Esophagus (tissue), 2 donors: ENCODE measurements around the gene NDST1. TPM values are rescaled to one million over a fixed set of nuclear protein-coding genes. Genes with fewer than 3 reads are reported as not detected.

ENCODE experiments used
- H3K27ac ChIP-seq, 2 donors: one replicate each; pipeline ENCODE4 v1.5.1; 2013; ENCODE audit warnings: low read depth in 2 of 2, mild to moderate bottlenecking in 2 of 2, inconsistent platforms in 1 of 2, low read length in 1 of 2, moderate library complexity in 1 of 2
- H3K27me3 ChIP-seq, 2 donors: one replicate each; pipeline ENCODE4 v1.6.1; 2013; ENCODE audit warnings: low read length in 2 of 2, control low read depth in 1 of 2, mild to moderate bottlenecking in 1 of 2; ENCODE audit not compliant: insufficient read depth in 2 of 2, control insufficient read depth in 1 of 2
- H3K36me3 ChIP-seq, 2 donors: one replicate each; pipeline ENCODE4 v1.6.1; 2013; ENCODE audit warnings: low read length in 1 of 2; ENCODE audit not compliant: control insufficient read depth in 2 of 2, insufficient read depth in 2 of 2
- H3K4me1 ChIP-seq, 2 donors: one replicate each; pipeline ENCODE4 v1.6.1; 2013; ENCODE audit warnings: low read length in 1 of 2; ENCODE audit not compliant: control insufficient read depth in 2 of 2, insufficient read depth in 2 of 2
- H3K4me3 ChIP-seq, 2 donors: one replicate each; pipeline ENCODE4 v1.5.1; 2013; ENCODE audit warnings: low read length in 2 of 2, mild to moderate bottlenecking in 2 of 2, low read depth in 1 of 2, moderate library complexity in 1 of 2
- H3K9me3 ChIP-seq, 2 donors: one replicate each; pipeline ENCODE4 v1.6.1; 2013; ENCODE audit warnings: mild to moderate bottlenecking in 2 of 2, low read depth in 1 of 2, low read length in 1 of 2, moderate library complexity in 1 of 2; ENCODE audit not compliant: control insufficient read depth in 2 of 2, insufficient read depth in 1 of 2
- WGBS, 2 donors: extraction: QIAGEN DNeasy Blood & Tissue Kit; methylation state at CpG; one replicate each; pipeline ENCODE4 v1.1.7; 2013; 5-methylcytosine and 5-hydroxymethylcytosine counted together
- polyA plus RNA-seq, 2 donors: library from polyadenylated mRNA; stranded (reverse); fragments of 200-250 nt; gene quantifications; one replicate each; pipeline ENCODE4 v1.2.3, GENCODE V29; 2013
- donor health status: healthy with polysubstance abuse.
- donor health status: Bipolar disorder and iron deficiency.

The NDST1 gene
- polyA plus RNA-seq, 2 donors, result 29.9 to 37.3 TPM

DNA sequence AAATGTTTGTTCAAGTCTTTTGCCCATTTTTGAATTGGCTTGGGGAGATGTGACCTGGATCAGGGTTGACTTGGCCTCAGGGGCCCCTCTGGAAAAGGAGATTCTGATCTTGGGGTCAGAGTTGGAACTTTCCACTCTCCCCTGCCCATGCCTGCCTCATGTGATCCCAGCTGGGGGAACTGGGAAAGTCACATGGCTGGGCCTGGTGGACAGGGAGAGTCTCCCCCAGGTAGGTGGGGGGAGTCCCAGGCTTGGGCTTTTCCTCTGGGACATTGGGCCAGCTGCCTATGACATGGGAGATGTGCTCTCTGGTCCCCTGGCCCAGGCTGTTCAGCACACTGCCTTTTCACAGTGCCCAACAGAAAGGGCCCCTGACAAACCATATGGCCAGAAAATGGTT lies 60.7 kb downstream of the NDST1 start:
- H3K9me3 ChIP-seq, result no peaks in the 10 kb centered on the region
- H3K4me1 ChIP-seq, result no peaks in the 10 kb centered on the region
- no peak overlapping the region for H3K27ac ChIP-seq
- no peaks in the 10 kb centered on the region for H3K27me3 ChIP-seq
- no peak overlapping the region for H3K4me3 ChIP-seq
- H3K36me3 ChIP-seq, result no peaks in the 10 kb centered on the region

DNA sequence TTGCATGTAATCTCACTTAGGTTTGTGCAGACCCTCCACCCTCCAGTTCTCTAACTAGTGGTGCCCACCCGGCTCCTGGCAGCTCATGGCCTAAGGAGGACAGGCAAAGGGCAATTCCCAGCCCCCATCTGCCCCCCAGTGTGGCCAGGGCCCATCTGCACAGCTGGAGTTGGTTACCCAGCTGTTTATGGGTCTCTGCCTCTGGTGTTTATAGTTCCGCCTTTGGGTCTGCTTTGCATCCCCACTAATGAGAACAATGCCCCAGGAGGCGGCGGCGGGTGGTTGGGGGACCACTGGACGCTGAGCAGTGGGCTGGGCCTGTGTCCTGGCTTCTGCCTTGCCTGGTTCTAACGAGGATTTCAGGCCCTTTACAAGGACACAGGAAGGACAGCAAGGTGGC lies 62.4 kb downstream of the NDST1 start:
- Histone ChIP-seq H3K4me1 (peaks cover 0 to 4% of the 10 kb centered on the region in 2 donors), H3K27me3 (no peaks in the 10 kb centered on the region), H3K27ac (no peak overlapping the region), H3K36me3 (no peaks in the 10 kb centered on the region), H3K4me3 (no peak overlapping the region), H3K9me3 (no peaks in the 10 kb centered on the region)
- 74 to 84% methylated on average over 7 of the region's 7 CpGs for WGBS, 2 donors

DNA sequence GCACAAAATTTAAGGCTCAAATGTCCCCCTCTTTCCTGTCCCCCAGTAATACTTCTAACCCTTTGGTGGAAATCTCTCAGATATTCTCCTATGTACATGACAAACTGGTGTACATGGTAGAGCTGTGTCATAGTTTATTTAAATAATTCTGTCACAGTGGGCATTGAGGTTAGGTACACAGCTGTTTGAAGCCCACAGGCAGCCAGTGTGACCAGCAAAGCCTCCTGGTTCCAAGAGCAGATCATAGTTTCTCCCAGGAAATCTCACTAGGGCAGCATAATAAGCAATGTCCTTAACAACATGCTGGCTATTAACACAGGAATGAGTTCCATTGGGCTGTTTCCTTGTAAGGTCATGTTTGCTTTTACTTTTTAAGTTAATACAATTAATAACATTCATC lies 63.9 kb downstream of the NDST1 start:
- Histone ChIP-seq H3K36me3 (no peaks in the 10 kb centered on the region), H3K9me3 (no peaks in the 10 kb centered on the region), H3K27ac (no peak overlapping the region), H3K4me1 (peaks cover 0 to 4% of the 10 kb centered on the region in 2 donors), H3K27me3 (no peaks in the 10 kb centered on the region), H3K4me3 (no peak overlapping the region)

DNA sequence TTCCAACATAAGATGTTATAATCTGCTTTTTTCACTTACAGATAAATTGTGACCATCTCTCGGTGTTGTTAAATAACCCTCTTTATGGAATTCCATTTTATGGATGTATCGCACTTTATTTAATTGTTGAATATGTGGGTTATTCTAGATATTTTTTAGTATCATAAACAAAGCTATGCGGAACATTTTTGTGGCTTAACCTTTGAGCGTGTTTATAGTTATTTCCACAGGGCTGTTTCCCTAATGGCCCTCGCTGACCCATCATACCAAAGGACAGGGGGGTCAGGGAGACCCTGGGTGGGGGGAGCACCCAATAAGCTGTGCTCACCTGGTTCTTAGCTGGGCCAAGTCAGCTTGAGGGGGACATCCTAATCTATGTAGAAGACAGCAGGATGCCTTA lies 65.3 kb downstream of the NDST1 start:
- Histone ChIP-seq H3K4me1 (peaks cover 0 to 4% of the 10 kb centered on the region in 2 donors), H3K27ac (no peak overlapping the region), H3K36me3 (no peaks in the 10 kb centered on the region), H3K4me3 (no peak overlapping the region), H3K27me3 (no peaks in the 10 kb centered on the region), H3K9me3 (no peaks in the 10 kb centered on the region)
- WGBS, 2 donors, result 87 to 90% methylated on average over 5 of the region's 5 CpGs

DNA sequence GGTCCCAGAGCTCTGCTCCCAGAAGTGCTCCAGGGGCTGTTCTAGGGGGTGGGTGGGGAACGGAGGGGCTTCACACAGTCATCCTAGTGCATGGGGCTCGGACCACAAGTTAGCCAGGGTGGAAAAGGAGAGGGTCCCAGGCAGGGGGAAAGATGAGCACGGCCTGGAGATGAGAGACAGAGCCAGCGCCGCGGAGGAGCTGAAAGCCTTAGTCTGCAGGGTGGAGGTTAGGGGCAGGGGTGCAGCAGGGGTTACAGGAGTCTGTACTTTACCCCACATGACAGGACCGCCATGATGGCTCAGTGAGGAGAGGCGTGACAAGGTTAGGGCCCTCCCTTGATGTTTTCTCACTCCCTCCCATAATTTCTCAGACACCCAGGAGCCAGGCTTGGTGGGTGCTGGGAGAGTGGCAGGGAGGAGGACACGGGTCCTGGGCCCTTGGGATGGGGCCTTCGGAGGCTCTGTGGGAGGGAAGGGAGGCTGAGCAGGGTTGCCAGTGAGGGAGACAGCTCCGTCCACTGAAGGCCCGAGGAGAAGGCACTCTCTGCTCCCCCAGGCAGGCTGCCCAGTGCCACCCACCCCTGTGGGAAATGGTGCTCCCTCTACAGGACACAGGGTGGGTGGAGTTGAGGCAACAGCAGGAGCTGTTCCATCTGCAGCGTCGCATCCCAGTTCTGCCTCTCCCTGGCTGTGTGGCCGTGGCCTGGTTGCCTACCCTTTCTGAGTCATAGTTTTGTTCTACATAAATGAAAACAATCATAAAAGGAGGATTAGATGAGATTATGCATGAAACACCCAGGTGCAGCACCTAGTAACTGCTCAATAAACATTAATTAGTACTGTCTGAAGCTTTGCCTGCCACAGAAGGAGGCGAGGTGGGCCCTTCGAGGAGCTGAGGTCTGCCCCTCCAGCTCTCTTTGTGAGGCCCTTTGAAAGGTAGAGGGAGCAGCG lies 66.2 kb downstream of the NDST1 start:
- H3K9me3 ChIP-seq, result no peaks in the 10 kb centered on the region
- H3K4me1 ChIP-seq, result peaks cover 0 to 4% of the 10 kb centered on the region in 2 donors
- H3K36me3 ChIP-seq, result peaks cover 0 to under 1% of the 10 kb centered on the region in 2 donors
- 79 to 83% methylated on average over 17 to 18 of the region's 18 CpGs for WGBS, 2 donors
- H3K4me3 ChIP-seq, result no peak overlapping the region
- H3K27me3 ChIP-seq, result no peaks in the 10 kb centered on the region
- no peak overlapping the region for H3K27ac ChIP-seq

DNA sequence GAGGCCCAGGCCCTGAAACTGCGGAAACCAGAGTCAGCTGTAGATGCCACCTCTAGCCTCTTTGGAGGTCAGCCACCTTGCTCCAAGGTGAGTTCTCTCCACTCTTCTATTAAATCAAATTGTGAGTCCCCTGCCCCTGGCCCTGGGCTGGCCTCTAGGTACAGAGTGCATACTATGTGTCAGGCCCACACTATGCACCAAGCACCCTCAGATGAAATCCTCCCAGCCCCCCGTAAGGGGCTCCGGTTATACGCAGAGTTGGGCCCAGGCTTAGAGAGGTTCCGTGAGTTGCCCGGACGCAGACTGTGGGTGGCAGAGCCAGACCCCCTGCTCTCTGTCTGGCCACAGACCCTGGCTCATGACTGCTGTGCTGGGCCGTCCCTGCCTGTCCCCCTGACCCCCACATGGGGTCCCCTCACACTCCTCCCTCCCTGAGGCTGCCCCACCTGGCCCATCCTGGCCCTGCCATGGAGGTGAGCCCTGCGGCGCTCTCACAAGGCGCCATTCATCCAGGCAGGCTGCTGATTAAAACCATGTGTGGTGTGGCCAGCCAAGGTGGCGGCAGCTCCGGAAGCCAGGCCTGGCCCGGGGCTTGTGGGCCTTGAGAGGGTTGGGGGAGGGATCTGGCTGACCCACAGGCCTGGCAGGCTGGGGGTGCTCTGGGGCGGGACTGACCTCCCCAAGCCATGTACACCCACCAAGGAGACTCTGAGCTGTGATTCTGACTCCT lies 67.1 kb downstream of the NDST1 start:
- H3K4me1 ChIP-seq, result peaks cover 0 to 4% of the 10 kb centered on the region in 2 donors
- no peak overlapping the region for H3K4me3 ChIP-seq
- peaks cover 0 to 2% of the 10 kb centered on the region in 2 donors for H3K36me3 ChIP-seq
- 92 to 93% methylated on average over 15 of the region's 15 CpGs for WGBS, 2 donors
- no peaks in the 10 kb centered on the region for H3K27me3 ChIP-seq
- no peaks in the 10 kb centered on the region for H3K9me3 ChIP-seq
- no peak overlapping the region for H3K27ac ChIP-seq

DNA sequence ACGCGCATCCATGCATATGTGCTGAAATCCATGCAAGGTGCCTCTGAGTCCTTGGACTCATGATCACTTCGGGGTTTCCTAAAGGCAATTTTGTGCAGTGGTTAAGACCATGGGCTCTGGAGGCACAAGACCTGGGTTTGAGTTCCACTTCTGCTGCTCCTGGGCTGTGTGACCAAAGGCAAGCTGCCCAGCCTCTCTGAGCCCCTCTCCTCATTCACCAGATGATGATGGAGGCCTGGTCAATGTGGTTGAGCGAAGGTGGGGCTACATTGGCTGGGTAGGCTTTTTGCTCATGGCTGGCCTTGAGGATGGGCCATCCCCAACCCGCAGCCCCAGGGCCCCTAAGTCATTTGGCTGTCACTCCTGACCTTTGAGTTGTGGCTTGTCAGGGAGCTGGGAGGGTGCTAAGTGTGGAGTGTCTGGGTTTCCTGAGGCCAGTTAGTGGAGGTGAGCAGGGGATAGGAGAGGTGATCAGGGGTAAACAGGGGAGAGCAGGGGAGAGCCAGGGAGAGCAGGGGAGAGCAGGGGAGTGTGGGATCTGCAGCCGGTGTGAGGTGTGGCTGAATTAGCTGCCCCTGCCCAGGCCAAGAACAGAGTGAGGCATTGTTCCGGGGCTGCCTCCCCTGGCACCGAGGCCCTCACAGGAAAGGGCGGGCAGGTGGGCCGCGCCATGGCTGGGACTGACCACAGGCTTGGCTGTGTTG lies 68.0 kb downstream of the NDST1 start:
- H3K27me3 ChIP-seq, result no peaks in the 10 kb centered on the region
- H3K36me3 ChIP-seq, result peaks cover 0 to 2% of the 10 kb centered on the region in 2 donors
- no peak overlapping the region for H3K4me3 ChIP-seq
- H3K9me3 ChIP-seq, result no peaks in the 10 kb centered on the region
- peaks cover 0 to 4% of the 10 kb centered on the region in 2 donors for H3K4me1 ChIP-seq
- WGBS, 2 donors, result 88 to 91% methylated on average over 11 of the region's 11 CpGs
- H3K27ac ChIP-seq, result no peak overlapping the region

- H3K36me3 ChIP-seq, result peaks cover 0 to 2% of the 10 kb centered on the region in 2 donors
- peaks cover 0 to 4% of the 10 kb centered on the region in 2 donors for H3K4me1 ChIP-seq
- H3K4me3 ChIP-seq, result no peak overlapping the region
- no peaks in the 10 kb centered on the region for H3K27me3 ChIP-seq
- no peak overlapping the region for H3K27ac ChIP-seq
- no peaks in the 10 kb centered on the region for H3K9me3 ChIP-seq
- WGBS, 2 donors, result 95 to 98% methylated on average over 7 of the region's 7 CpGs
Observed at GRCh38 chr5:150576449-150576949, 68.6 kb downstream of the NDST1 start.

DNA sequence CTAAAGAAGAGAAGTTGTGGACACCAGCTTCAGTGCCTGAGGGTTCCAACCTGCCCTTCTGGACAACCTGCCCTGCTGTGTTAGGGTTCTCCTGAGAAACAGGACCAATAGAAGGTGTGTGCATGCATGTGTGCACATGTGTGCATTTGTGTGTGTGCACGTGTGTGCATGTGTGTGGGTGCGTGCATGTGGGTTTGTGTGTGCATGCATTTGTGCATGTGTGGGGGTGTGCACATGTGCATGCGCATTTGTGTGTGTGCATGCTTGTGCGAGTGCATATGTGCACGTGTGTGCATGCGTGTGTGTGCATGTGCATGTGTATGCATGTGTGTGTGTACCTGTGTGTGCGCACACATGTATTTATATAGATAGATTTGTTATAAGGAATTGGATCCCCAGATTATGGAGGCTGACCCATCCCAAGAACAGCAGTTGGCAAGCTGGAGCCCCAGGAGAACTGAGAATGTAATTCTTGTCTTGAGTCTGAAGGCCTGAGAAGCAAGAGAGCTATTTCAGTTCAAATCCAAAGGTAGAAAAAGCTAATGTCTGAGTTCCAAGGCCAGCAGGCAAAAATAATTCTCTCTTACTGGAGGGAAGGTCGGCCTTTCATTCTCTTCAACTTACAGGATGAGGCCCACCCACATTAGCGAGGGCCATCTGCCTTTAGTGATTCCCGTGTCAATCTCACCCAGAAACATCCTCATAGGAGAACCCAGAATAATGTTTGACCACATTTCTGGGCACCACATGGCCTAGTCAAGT lies 69.6 kb downstream of the NDST1 start:
- Histone ChIP-seq H3K9me3 (no peaks in the 10 kb centered on the region), H3K36me3 (peaks cover 0 to 2% of the 10 kb centered on the region in 2 donors), H3K4me3 (no peak overlapping the region), H3K27ac (no peak overlapping the region), H3K27me3 (no peaks in the 10 kb centered on the region), H3K4me1 (peaks cover 0 to 4% of the 10 kb centered on the region in 2 donors)
- 93 to 94% methylated on average over 10 of the region's 10 CpGs for WGBS, 2 donors
